ENCODE measurements around the gene ATXN7L1.

ATXN7L1 gene

DNA sequence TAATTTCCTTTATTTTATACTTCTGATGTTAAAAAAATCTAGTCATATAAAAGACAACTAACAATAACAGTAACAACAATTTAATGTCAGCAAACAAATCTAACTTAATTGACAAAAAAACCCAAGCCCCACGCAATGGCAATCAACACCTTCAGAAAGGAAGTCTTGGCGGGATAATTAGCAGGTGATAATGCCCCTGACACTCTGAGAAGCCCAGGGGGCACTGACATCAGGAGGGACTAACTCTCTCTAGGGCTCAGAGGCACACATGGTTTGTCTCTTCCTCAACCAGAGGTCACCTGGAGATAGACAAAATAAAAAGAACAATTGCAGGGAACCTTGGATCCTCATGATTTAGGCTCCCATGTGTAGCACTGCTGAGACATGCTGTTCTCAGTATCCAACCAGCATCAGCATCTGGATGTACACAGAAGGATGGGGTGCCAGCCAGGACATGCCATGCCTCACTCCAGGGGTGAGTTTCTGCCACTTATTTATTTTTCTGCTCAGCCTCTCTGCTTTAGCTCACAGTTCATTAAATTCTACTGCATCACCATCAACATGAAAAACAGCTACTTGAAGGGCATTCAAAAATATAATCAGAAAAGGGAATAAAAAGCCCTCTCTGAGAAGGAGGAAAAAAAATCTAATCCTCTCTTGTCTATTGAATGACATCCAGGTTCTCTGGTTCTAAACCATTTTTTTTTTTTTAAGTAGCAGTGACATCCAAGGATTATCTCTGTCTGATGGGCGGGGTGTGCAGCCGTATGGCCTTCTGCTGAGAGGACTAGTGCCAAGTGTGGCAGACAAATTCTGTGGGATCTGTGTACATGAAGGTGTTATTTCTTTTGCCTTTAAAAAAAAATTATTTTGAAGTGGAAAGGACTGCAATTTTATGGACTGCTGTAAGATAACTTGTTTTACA lies 96.3 kb downstream of the ATXN7L1 start:
- DNase-seq (ENCODE audit: insufficient read length) (no peak), FAIRE-seq (no peak)
- TF ChIP-seq POLR2AphosphoS5 (IDR thresholded peaks at IDR 0.05; ENCODE audit: low read depth, low read length): no peak
- TF ChIP-seq POLR2A (IDR thresholded peaks at IDR 0.05; ENCODE audit: low read depth, low read length): no peak
- TF ChIP-seq TAF1 (IDR thresholded peaks at IDR 0.05; ENCODE audit: borderline replicate concordance, low read depth, low read length): no peak

DNA sequence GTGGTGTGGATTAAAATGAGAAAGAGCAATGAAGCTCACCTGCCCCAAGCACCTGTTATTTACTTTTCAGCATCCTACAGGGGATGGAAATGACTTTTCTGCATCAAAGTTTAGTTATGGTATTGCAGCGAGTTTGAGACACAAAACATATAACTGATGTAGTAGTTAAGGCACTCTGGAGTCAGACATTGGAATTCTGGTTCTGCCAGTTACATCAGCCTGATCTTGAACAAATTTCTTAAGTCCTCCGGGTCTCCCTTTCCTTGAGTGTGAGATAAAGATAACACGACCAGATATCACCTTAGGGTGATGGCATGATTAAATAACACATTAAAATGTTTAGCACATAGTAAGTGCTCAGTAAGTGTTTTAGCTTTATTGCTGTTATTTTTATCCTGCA lies 97.4 kb downstream of the ATXN7L1 start:
- FAIRE-seq: no peak
- no peak for DNase-seq (ENCODE audit: insufficient read length)
- TF ChIP-seq POLR2A (IDR thresholded peaks at IDR 0.05; ENCODE audit: low read depth, low read length) (no peak), TAF1 (IDR thresholded peaks at IDR 0.05; ENCODE audit: borderline replicate concordance, low read depth, low read length) (no peak), POLR2AphosphoS5 (IDR thresholded peaks at IDR 0.05; ENCODE audit: low read depth, low read length) (no peak)

DNA sequence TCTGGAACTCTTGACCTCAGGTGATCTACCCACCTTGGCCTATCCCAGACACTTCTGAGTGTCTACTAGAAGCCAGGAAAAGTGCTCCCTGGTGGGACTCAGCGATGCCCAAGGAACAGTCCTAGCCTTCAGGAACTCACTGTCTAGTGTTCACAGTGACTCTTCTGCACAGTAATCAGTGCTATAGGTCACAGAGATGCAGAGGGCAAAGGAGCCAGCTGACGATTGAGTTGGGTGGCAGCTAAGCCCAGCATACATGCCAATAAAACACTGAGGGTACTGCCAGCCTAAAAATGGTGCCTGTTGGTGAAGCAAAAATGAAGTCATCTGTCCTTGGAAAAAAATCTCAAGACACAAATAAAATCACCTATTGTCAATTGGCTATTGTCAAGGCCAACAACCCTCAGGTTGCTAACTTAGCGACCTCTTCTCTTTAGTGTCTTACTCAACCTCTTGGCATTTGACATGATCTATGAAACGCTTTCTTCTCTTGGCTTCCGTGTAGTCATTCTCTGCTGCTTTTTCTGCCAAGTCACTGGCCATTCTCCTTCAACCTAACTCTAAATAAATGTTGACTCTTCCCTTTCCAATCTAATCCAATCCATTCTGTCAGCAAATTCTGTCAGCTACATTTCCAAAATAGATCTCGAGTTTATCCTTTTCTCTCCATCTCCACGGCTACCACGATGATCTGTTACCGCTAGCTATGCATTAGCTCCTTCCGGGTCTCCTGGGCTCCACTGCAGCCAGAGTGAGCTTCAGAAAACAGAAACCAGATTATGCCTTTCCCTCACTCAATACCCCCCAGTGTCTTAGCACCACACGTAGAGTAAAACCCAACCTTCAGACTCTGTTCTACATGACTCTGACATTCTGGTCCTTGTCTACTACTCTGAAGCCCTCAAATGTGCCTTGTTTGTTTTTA lies 99.2 kb downstream of the ATXN7L1 start:
- DNase-seq (ENCODE audit: insufficient read length) (no peak), FAIRE-seq (no peak)
- no peak for TF ChIP-seq POLR2A (IDR thresholded peaks at IDR 0.05; ENCODE audit: low read depth, low read length)
- no peak for TF ChIP-seq POLR2AphosphoS5 (IDR thresholded peaks at IDR 0.05; ENCODE audit: low read depth, low read length)
- no peak for TF ChIP-seq TAF1 (IDR thresholded peaks at IDR 0.05; ENCODE audit: borderline replicate concordance, low read depth, low read length)

DNA sequence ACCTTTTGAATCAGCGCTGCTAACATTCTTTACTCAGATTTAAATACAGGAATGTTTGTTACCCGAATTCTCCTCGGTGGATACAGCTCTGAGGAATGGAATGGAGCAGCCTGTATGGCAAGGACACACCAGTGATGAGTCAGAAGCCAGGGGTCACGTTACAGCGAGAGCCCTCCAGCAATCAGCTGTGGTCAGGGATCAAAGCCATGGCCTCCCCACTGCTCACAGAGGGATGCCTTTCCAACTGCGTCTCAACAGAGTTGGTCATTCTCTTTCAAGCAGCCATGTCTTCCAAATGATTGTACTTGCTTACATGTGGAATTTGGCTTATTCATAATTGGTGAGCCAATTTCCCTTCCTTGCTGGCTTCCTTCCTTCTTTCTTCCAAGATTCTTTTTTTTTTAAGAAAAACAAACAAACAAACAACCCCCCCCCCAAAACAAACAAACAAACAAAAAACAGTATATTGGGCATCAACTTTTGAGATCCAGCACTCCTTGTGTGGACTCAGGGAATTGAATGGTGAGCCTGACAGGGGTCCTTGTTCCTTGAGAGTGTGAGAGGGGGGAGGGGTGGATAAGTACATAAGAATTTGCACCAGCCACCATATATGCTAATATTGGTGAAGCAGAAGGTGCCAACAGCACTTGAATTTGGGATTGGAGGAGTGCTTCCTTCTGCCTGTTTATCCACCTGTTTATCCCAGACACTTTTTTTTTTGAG lies 100.2 kb downstream of the ATXN7L1 start:
- FAIRE-seq (no peak), DNase-seq (ENCODE audit: insufficient read length) (no peak)
- no peak for TF ChIP-seq POLR2AphosphoS5 (IDR thresholded peaks at IDR 0.05; ENCODE audit: low read depth, low read length)
- no peak for TF ChIP-seq TAF1 (IDR thresholded peaks at IDR 0.05; ENCODE audit: borderline replicate concordance, low read depth, low read length)
- no peak for TF ChIP-seq POLR2A (IDR thresholded peaks at IDR 0.05; ENCODE audit: low read depth, low read length)

DNA sequence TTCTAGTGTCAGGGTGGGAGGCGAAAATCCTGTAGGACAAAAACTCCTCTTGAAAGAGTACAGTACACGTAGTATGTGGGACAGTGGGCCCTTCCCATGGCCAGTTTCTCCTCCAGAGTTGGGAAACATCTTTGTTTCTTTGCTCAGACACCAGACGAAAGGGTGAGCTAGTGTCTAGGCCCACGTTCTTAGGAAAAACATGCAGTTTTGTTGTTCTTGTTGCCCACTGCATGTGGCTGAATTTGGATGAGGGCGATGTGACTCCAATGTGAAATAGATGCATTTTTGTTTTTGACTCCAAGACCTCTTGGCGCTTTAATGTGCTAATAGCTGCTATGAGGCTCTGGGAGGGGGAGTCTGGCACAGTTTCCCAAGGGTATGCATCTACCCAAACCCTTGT lies 100.8 kb downstream of the ATXN7L1 start:
- no peak for FAIRE-seq
- TF ChIP-seq POLR2AphosphoS5 (IDR thresholded peaks at IDR 0.05; ENCODE audit: low read depth, low read length) (no peak), POLR2A (IDR thresholded peaks at IDR 0.05; ENCODE audit: low read depth, low read length) (no peak), TAF1 (IDR thresholded peaks at IDR 0.05; ENCODE audit: borderline replicate concordance, low read depth, low read length) (no peak)
- DNase-seq (ENCODE audit: insufficient read length): no peak

DNA sequence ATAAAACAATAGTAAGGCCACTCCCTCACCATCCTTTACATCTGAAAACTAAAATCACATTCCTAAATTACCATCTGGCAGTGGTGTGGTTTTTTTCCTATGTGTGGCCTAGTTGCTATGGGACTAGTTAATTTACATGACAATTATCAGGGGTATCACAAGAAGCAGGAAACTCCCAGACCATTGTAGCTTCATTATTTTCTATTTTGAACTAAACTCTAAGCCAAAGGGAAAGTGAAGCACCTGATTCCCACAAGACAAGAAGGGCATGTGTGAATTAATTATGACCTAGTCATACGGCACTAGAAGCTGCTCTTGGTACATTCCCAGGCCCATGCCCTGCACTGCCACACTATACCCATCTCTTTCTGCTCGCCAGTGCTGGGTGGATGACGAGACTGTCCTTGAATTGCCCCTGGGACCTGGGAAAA lies 103.4 kb downstream of the ATXN7L1 start:
- FAIRE-seq (no peak), DNase-seq (ENCODE audit: insufficient read length) (no peak)
- TF ChIP-seq TAF1 (IDR thresholded peaks at IDR 0.05; ENCODE audit: borderline replicate concordance, low read depth, low read length) (no peak), POLR2AphosphoS5 (IDR thresholded peaks at IDR 0.05; ENCODE audit: low read depth, low read length) (no peak), POLR2A (IDR thresholded peaks at IDR 0.05; ENCODE audit: low read depth, low read length) (no peak)

DNA sequence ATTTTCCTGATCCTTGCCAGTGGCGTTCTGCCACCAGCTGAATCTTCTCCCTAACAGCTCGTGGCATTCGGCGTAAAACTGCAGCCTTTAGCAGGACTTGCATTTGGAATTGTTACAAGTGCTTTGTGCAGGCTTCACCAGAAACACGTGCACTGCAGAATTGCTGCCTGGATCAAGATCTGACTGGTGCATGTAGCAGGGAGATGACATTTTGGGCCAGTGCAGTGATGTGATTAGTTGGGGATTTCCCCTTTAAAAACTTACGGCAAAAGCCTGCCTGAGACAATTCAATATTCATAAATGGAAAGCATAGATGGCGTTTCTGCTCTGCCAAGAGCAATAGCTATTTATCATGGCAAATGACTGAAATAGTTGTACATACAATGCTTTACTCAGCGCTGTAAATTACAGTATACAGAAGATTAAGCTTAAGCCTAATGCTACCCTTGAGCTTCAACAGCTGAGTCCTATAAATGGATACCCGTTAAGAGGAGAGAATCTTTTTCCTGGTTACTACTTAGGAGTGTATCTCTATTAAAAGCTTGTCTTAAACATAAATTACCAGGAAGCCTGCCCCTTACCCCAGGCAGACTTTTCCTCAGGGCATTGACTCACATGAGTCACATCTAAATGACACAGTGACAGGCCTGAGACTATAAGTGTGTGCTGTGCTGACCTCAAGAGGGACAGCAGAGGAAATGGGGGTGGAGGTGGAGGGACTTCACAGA lies 106.3 kb downstream of the ATXN7L1 start:
- no peak for FAIRE-seq
- DNase-seq (ENCODE audit: insufficient read length): no peak
- TF ChIP-seq TAF1 (IDR thresholded peaks at IDR 0.05; ENCODE audit: borderline replicate concordance, low read depth, low read length) (no peak), POLR2AphosphoS5 (IDR thresholded peaks at IDR 0.05; ENCODE audit: low read depth, low read length) (no peak), POLR2A (IDR thresholded peaks at IDR 0.05; ENCODE audit: low read depth, low read length) (no peak)

DNA sequence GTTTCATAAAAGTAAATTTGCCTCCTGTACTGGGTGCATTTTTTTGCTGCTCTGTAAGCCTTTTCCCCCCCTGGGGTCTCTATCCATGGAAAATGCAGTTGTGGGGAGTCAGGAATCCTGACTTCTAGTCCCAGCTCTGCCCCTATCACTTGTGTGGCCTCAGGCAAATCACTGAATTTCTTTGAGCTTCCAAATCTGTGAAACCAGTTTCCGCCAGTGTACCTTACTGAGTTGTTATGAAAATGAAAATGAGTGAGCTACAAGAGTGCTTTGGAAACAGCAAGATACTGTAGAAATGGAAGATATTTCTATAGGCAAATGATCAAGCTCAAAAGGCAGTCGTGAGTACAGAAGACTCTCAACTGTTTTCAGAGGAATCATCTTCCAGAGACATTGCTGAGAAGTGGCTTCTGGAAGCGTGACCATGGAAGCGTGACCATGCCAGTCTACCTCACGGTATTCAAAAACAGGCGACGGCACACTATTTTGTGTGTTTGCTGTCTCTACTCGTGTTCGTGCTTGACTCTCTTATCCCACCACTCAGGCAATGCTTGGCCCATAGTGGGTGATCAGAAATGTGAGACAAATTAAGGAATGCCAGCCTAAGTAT lies 107.4 kb downstream of the ATXN7L1 start:
- DNase-seq (ENCODE audit: insufficient read length) (no peak), FAIRE-seq (no peak)
- TF ChIP-seq POLR2AphosphoS5 (IDR thresholded peaks at IDR 0.05; ENCODE audit: low read depth, low read length): no peak

DNA sequence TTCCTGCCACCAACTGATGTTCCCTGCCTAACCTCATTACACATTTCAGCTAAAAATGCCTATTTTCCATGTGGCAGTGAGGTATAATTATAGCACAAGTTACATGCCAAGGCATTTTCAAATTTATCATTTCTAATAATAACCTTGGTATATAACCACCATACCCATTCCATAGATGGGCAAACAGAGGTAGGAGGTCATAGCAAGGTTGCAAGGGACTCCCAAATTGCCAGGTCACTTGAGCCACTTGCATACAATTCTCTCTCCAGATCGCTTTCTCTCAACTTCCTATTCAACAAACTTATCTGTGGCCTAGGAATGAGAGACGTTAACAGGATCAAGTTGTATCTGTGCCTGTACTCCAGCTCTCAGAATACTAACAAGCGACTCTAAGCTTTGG lies 108.3 kb downstream of the ATXN7L1 start:
- no peak for DNase-seq (ENCODE audit: insufficient read length)
- FAIRE-seq: no peak
- no peak for TF ChIP-seq POLR2AphosphoS5 (IDR thresholded peaks at IDR 0.05; ENCODE audit: low read depth, low read length)
- no peak for TF ChIP-seq POLR2A (IDR thresholded peaks at IDR 0.05; ENCODE audit: low read depth, low read length)
- no peak for TF ChIP-seq TAF1 (IDR thresholded peaks at IDR 0.05; ENCODE audit: borderline replicate concordance, low read depth, low read length)

DNA sequence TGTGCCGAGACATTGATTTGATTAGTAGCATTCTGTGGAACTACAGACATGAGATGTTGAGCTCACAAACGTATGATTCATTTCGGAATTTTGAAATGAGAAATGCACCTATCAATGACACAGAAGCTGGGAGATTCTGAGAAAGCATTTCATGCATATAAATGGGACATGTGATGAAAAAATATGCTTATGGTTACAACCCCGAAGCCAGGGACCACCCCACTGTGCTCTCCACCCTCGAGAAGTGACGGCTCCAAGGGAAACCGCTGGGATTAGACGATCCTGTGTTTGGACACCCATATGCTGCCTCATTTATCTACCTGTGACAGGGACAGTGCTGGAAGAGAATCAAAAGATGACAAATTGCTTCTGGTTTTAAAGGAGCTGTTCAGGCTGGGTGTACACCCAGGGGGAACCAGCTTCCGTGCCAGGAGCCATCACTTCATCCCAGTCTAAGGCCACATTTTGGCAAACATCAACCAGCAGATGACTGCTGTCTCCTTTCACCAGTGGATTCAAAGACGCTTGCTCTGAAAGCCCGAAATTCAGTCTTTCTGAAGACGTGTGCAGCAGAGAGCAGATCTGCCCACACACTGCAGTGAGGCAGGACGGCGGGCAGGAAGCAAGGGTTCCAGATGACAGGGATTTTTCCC lies 109.9 kb downstream of the ATXN7L1 start:
- TF ChIP-seq TAF1 (IDR thresholded peaks at IDR 0.05; ENCODE audit: borderline replicate concordance, low read depth, low read length): no peak
- TF ChIP-seq POLR2AphosphoS5 (IDR thresholded peaks at IDR 0.05; ENCODE audit: low read depth, low read length): no peak
- TF ChIP-seq POLR2A (IDR thresholded peaks at IDR 0.05; ENCODE audit: low read depth, low read length): no peak
- FAIRE-seq (peak; percentile 53), DNase-seq (ENCODE audit: insufficient read length) (no peak)
